Fibroblast of lung (primary cell): ENCODE data around the gene GDF9. TPM values are rescaled to one million over a fixed set of nuclear protein-coding genes. Genes with fewer than 3 reads are reported as not detected.

Source experiments
- DNase-seq, 2 donors: peaks; one replicate each; pipeline versions ENCODE4 v3.0.0 to v3.0.0-alpha.2; 2010; ENCODE audit warnings: low read depth in 2 of 2
- H2AFZ ChIP-seq: 2 replicates; pipeline ENCODE4 v1.5.1; 2012; ENCODE audit warnings: low read length, control low read depth, inconsistent platforms
- H3K27ac ChIP-seq: 2 replicates; pipeline ENCODE4 v1.5.1; 2011; ENCODE audit warnings: low read length, control low read depth; ENCODE audit not compliant: insufficient read depth
- H3K27me3 ChIP-seq: 2 replicates; pipeline ENCODE4 v1.5.1; 2011; ENCODE audit warnings: mild to moderate bottlenecking, low read length; ENCODE audit not compliant: control insufficient read depth, insufficient read depth
- H3K36me3 ChIP-seq: 2 replicates; pipeline ENCODE4 v1.5.1; 2011; ENCODE audit warnings: low read length; ENCODE audit not compliant: control insufficient read depth, insufficient read depth
- H3K4me1 ChIP-seq: 2 replicates; pipeline ENCODE4 v1.5.1; 2011; ENCODE audit warnings: low read length; ENCODE audit not compliant: control insufficient read depth, insufficient read depth; ENCODE audit errors: extremely low read depth
- H3K4me2 ChIP-seq: 2 replicates; pipeline ENCODE4 v1.5.1; 2011; ENCODE audit warnings: low read length, control low read depth; ENCODE audit not compliant: insufficient read depth; ENCODE audit errors: extremely low read depth
- H3K4me3 ChIP-seq, 4 experiments: fragments of 200-600 bp in 1 of 4; sonication (generic) in 1 of 4; replicated peaks in 1 of 4; 2 replicates each; pipeline ENCODE4 v1.5.1; 2011 to 2016; ENCODE audit warnings: low read length in 4 of 4, low read depth in 3 of 4, mild to moderate bottlenecking in 3 of 4, control low read depth in 2 of 4, inconsistent platforms in 1 of 4, mixed read lengths in 1 of 4; ENCODE audit not compliant: insufficient read depth in 1 of 4; ENCODE audit errors: control extremely low read depth in 1 of 4
- H3K79me2 ChIP-seq: 2 replicates; pipeline ENCODE4 v1.5.1; 2012; ENCODE audit warnings: mild to moderate bottlenecking, low read length, inconsistent platforms; ENCODE audit not compliant: control insufficient read depth, insufficient read depth
- H3K9ac ChIP-seq: 2 replicates; pipeline ENCODE4 v1.5.1; 2011; ENCODE audit warnings: mild to moderate bottlenecking, low read length, control low read depth; ENCODE audit not compliant: insufficient read depth
- H3K9me3 ChIP-seq: 2 replicates; pipeline ENCODE4 v1.5.1; 2012; ENCODE audit warnings: low read depth, low read length; ENCODE audit not compliant: control insufficient read depth, insufficient read depth
- H4K20me1 ChIP-seq: 2 replicates; pipeline ENCODE4 v1.5.1; 2011; ENCODE audit warnings: low read length; ENCODE audit not compliant: control insufficient read depth, insufficient read depth; ENCODE audit errors: extremely low read depth
- CTCF ChIP-seq, 2 donors: IDR thresholded peaks in 1 of 2; conservative IDR thresholded peaks in 1 of 2; 1 replicate in 1 of 2; 2 replicates in 1 of 2; pipeline ENCODE4 v1.5.1; 2011 to 2012; ENCODE audit warnings: low read length in 2 of 2, control low read depth in 1 of 2, inconsistent platforms in 1 of 2, low read depth in 1 of 2, mild to moderate bottlenecking in 1 of 2
- EZH2 ChIP-seq: IDR thresholded peaks from 2 replicates; pipeline ENCODE4 v1.5.1; 2012; ENCODE audit warnings: low read length, control low read depth, mild to moderate bottlenecking; ENCODE audit errors: missing control alignments
- polyA plus RNA-seq, 2 donors: library from polyadenylated mRNA; depleted of rRNA in 1 of 2; stranded (reverse) in 1 of 2; unstranded in 1 of 2; fragments of >200 nt; gene quantifications; 2 replicates each; pipeline ENCODE4 v1.2.1, GENCODE V29; 2011 to 2012; ENCODE audit warnings: missing spikeins in 1 of 2
- total RNA-seq: library from RNA; depleted of rRNA; stranded (reverse); fragments of >200 nt; gene quantifications from 2 replicates; pipeline ENCODE4 v1.2.1, GENCODE V29; 2014

GDF9 gene
- total and polyA plus RNA-seq, 2 donors (not counting 1 experiment from before 2014, with no cell fraction given): 0.11 to 0.17 TPM

GRCh38 chr5:132895719-132896305 lies 29.5 kb upstream of the GDF9 start:
- no peak overlapping the region for H3K27ac ChIP-seq
- no peaks in the 10 kb centered on the region for H3K9me3 ChIP-seq
- H3K4me3 ChIP-seq: no peak overlapping the region
- H3K4me1 ChIP-seq: peaks cover 8% of the 10 kb centered on the region
- no peaks in the 10 kb centered on the region for H4K20me1 ChIP-seq
- no peak overlapping the region for H3K9ac ChIP-seq
- no peaks in the 10 kb centered on the region for H3K27me3 ChIP-seq
- no peak overlapping the region for H2AFZ ChIP-seq
- DNase-seq: no peak
- H3K4me2 ChIP-seq: no peak overlapping the region
- H3K79me2 ChIP-seq: peaks cover 8% of the 10 kb centered on the region
- peaks cover 24% of the 10 kb centered on the region for H3K36me3 ChIP-seq
- TF ChIP-seq CTCF (conservative IDR thresholded peaks at IDR 0.05 in 1 of 2, IDR thresholded peaks at IDR 0.05 in 1 of 2; ENCODE audit: low read depth in 1 of 2, low read length in 2 of 2) (no peak), EZH2 (no peak)

GRCh38 chr5:132890817-132891216 lies 24.5 kb upstream of the GDF9 start:
- no peaks in the 10 kb centered on the region for H4K20me1 ChIP-seq

GRCh38 chr5:132889501-132889900 lies 23.2 kb upstream of the GDF9 start:
- H3K27ac ChIP-seq: no peak overlapping the region

More at GRCh38 chr5:132890817-132891216, 24.5 kb upstream of the GDF9 start:
- peaks cover 8% of the 10 kb centered on the region for H3K79me2 ChIP-seq
- no peaks in the 10 kb centered on the region for H3K9me3 ChIP-seq
- no peak overlapping the region for H3K9ac ChIP-seq
- no peak overlapping the region for H3K27ac ChIP-seq
- no peak overlapping the region for H3K4me3 ChIP-seq
- H2AFZ ChIP-seq: no peak overlapping the region
- TF ChIP-seq EZH2 (no peak), CTCF (conservative IDR thresholded peaks at IDR 0.05 in 1 of 2, IDR thresholded peaks at IDR 0.05 in 1 of 2; ENCODE audit: low read depth in 1 of 2, low read length in 2 of 2) (no peak)
- peaks cover 11% of the 10 kb centered on the region for H3K36me3 ChIP-seq
- no peaks in the 10 kb centered on the region for H3K27me3 ChIP-seq
- peaks cover under 1% of the 10 kb centered on the region for H3K4me1 ChIP-seq
- DNase-seq: no peak
- no peak overlapping the region for H3K4me2 ChIP-seq

More at GRCh38 chr5:132889501-132889900, 23.2 kb upstream of the GDF9 start:
- Histone ChIP-seq H4K20me1 (no peaks in the 10 kb centered on the region), H3K4me2 (no peak overlapping the region), H2AFZ (no peak overlapping the region), H3K4me1 (no peaks in the 10 kb centered on the region), H3K79me2 (peaks cover 7% of the 10 kb centered on the region), H3K36me3 (peaks cover 10% of the 10 kb centered on the region), H3K4me3 (no peak overlapping the region), H3K9ac (no peak overlapping the region), H3K9me3 (no peaks in the 10 kb centered on the region), H3K27me3 (no peaks in the 10 kb centered on the region)
- TF ChIP-seq EZH2: no peak
- TF ChIP-seq CTCF (conservative IDR thresholded peaks at IDR 0.05 in 1 of 2, IDR thresholded peaks at IDR 0.05 in 1 of 2; ENCODE audit: low read depth in 1 of 2, low read length in 2 of 2): no peak
- no peak for DNase-seq
